GM23338 (cell line): Measurements from ENCODE around the gene TNS3.

ENCODE experiments used
- CREB1 ChIP-seq: fragments of 250-450 bp; sonication (Bioruptor Pico); IDR thresholded peaks from 2 replicates; pipeline ENCODE4 v1.5.0; 2020; ENCODE audit warnings: low read depth, mild to moderate bottlenecking, moderate library complexity
- EZH2 ChIP-seq: fragments of 200-600 bp; sonication (generic); IDR thresholded peaks from one replicate; pipeline ENCODE4 v1.8.0; 2017; ENCODE audit warnings: antibody characterized with exemption, mild to moderate bottlenecking, low read depth; ENCODE audit not compliant: unreplicated experiment
- EZH2phosphoT487 ChIP-seq: fragments of 200-600 bp; sonication (generic); IDR thresholded peaks from one replicate; pipeline ENCODE4 v1.8.1; 2018; ENCODE audit warnings: antibody characterized with exemption; ENCODE audit not compliant: unreplicated experiment
- JUNB ChIP-seq: IDR thresholded peaks from one replicate; pipeline ENCODE4 v1.6.1; 2016; ENCODE audit warnings: antibody characterized with exemption; ENCODE audit not compliant: unreplicated experiment
- NANOG ChIP-seq: IDR thresholded peaks from 2 replicates; pipeline ENCODE4 v1.6.1; 2016; ENCODE audit warnings: antibody characterized with exemption, borderline replicate concordance
- POLR2AphosphoS5 ChIP-seq: IDR thresholded peaks from 2 replicates; pipeline ENCODE4 v1.6.1; 2016; ENCODE audit warnings: antibody characterized with exemption, low read depth
- STAT1 ChIP-seq: IDR thresholded peaks from one replicate; pipeline ENCODE4 v1.6.1; 2016; ENCODE audit warnings: antibody characterized with exemption; ENCODE audit not compliant: unreplicated experiment
- TF ChIP-seq, protein P1 (sequence below), 2 experiments: fragments of 200-600 bp in 1 of 2; sonication (generic) in 1 of 2; conservative IDR thresholded peaks; 2 replicates each; pipeline versions ENCODE4 v1.5.1 to v1.6.1; 2016 to 2017; ENCODE audit warnings: antibody characterized with exemption in 2 of 2, low read depth in 2 of 2, mild to moderate bottlenecking in 2 of 2, moderate library complexity in 1 of 2
- TF ChIP-seq, protein P2 (sequence below): IDR thresholded peaks from one replicate; pipeline ENCODE4 v1.6.1; 2018; ENCODE audit warnings: antibody characterized with exemption; ENCODE audit not compliant: unreplicated experiment
- TF ChIP-seq, protein P3 (sequence below): IDR thresholded peaks from 2 replicates; pipeline ENCODE4 v1.6.1; 2016; ENCODE audit warnings: antibody characterized with exemption

DNA sequence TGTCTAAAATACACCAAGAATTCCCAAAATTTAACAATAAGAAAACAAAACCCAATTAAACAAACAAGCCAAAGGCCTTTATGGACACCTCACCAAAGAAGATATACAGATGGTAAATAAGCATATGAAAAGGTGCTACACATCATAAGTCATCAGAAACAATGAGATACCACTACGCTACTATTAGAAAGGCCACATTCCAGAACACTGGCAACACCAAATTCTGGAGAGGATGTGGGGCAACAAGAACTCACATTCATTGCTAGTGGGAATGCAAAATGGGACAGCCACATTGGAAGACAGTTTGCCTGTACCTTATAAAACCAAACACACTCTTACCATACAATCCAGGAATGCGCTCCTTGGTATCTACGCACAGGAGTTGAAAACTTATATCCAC lies 291.4 kb downstream of the TNS3 start:
- TF ChIP-seq, protein P1, sequence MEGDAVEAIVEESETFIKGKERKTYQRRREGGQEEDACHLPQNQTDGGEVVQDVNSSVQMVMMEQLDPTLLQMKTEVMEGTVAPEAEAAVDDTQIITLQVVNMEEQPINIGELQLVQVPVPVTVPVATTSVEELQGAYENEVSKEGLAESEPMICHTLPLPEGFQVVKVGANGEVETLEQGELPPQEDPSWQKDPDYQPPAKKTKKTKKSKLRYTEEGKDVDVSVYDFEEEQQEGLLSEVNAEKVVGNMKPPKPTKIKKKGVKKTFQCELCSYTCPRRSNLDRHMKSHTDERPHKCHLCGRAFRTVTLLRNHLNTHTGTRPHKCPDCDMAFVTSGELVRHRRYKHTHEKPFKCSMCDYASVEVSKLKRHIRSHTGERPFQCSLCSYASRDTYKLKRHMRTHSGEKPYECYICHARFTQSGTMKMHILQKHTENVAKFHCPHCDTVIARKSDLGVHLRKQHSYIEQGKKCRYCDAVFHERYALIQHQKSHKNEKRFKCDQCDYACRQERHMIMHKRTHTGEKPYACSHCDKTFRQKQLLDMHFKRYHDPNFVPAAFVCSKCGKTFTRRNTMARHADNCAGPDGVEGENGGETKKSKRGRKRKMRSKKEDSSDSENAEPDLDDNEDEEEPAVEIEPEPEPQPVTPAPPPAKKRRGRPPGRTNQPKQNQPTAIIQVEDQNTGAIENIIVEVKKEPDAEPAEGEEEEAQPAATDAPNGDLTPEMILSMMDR (conservative IDR thresholded peaks at IDR 0.05; ENCODE audit: low read depth in 2 of 2) = no peak
- TF ChIP-seq, protein P2, sequence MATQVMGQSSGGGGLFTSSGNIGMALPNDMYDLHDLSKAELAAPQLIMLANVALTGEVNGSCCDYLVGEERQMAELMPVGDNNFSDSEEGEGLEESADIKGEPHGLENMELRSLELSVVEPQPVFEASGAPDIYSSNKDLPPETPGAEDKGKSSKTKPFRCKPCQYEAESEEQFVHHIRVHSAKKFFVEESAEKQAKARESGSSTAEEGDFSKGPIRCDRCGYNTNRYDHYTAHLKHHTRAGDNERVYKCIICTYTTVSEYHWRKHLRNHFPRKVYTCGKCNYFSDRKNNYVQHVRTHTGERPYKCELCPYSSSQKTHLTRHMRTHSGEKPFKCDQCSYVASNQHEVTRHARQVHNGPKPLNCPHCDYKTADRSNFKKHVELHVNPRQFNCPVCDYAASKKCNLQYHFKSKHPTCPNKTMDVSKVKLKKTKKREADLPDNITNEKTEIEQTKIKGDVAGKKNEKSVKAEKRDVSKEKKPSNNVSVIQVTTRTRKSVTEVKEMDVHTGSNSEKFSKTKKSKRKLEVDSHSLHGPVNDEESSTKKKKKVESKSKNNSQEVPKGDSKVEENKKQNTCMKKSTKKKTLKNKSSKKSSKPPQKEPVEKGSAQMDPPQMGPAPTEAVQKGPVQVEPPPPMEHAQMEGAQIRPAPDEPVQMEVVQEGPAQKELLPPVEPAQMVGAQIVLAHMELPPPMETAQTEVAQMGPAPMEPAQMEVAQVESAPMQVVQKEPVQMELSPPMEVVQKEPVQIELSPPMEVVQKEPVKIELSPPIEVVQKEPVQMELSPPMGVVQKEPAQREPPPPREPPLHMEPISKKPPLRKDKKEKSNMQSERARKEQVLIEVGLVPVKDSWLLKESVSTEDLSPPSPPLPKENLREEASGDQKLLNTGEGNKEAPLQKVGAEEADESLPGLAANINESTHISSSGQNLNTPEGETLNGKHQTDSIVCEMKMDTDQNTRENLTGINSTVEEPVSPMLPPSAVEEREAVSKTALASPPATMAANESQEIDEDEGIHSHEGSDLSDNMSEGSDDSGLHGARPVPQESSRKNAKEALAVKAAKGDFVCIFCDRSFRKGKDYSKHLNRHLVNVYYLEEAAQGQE = no peak
- TF ChIP-seq EZH2 = no peak
- TF ChIP-seq NANOG = no peak
- TF ChIP-seq JUNB = no peak
- TF ChIP-seq POLR2AphosphoS5 = no peak
- TF ChIP-seq CREB1 (CRISPR knock-in tag) = no peak
- TF ChIP-seq EZH2phosphoT487 = no peak
- TF ChIP-seq, protein P3, sequence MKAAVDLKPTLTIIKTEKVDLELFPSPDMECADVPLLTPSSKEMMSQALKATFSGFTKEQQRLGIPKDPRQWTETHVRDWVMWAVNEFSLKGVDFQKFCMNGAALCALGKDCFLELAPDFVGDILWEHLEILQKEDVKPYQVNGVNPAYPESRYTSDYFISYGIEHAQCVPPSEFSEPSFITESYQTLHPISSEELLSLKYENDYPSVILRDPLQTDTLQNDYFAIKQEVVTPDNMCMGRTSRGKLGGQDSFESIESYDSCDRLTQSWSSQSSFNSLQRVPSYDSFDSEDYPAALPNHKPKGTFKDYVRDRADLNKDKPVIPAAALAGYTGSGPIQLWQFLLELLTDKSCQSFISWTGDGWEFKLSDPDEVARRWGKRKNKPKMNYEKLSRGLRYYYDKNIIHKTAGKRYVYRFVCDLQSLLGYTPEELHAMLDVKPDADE = no peak
- TF ChIP-seq STAT1 = no peak
